HEK293 (cell line): ENCODE data around the gene RIT1.
A peak's percentile ranks its signal among the peaks of the same experiment; 100 is the strongest.

Source experiments
- BCL11A ChIP-seq: fragments of 450-650 bp; formaldehyde crosslinking; IDR thresholded peaks from 2 replicates; pipeline ENCODE4 v1.5.1; 2016; ENCODE audit warnings: low read depth, missing biosample characterization, missing genetic modification characterization
- CTCF ChIP-seq: fragments of 450-650 bp; formaldehyde crosslinking; IDR thresholded peaks from 2 replicates; pipeline ENCODE4 v1.5.1; 2016; ENCODE audit warnings: missing biosample characterization, missing genetic modification characterization
- GLIS2 ChIP-seq: fragments of 450-650 bp; formaldehyde crosslinking; IDR thresholded peaks from 2 replicates; pipeline ENCODE4 v1.5.1; 2016; ENCODE audit warnings: missing biosample characterization, missing genetic modification characterization
- SP2 ChIP-seq: fragments of 450-650 bp; formaldehyde crosslinking; IDR thresholded peaks from 2 replicates; pipeline ENCODE4 v1.5.1; 2016; ENCODE audit warnings: missing biosample characterization, missing genetic modification characterization
- ZBTB10 ChIP-seq: fragments of 450-650 bp; formaldehyde crosslinking; IDR thresholded peaks from 2 replicates; pipeline ENCODE4 v1.5.1; 2016; ENCODE audit warnings: missing biosample characterization, missing genetic modification characterization
- ZBTB11 ChIP-seq: fragments of 450-650 bp; formaldehyde crosslinking; conservative IDR thresholded peaks from 2 replicates; pipeline ENCODE4 v1.5.1; 2016; ENCODE audit warnings: low read depth, missing biosample characterization, missing genetic modification characterization
- ZFP41 ChIP-seq: fragments of 450-650 bp; formaldehyde crosslinking; IDR thresholded peaks from 2 replicates; pipeline ENCODE4 v1.5.1; 2016; ENCODE audit warnings: missing biosample characterization, missing genetic modification characterization, borderline replicate concordance
- ZFP69B ChIP-seq: fragments of 450-650 bp; formaldehyde crosslinking; IDR thresholded peaks from 2 replicates; pipeline ENCODE4 v1.5.1; 2016; ENCODE audit warnings: missing biosample characterization, missing genetic modification characterization
- ZNF10 ChIP-seq: fragments of 450-650 bp; formaldehyde crosslinking; IDR thresholded peaks from 2 replicates; pipeline ENCODE4 v1.5.1; 2017; ENCODE audit warnings: missing biosample characterization, missing genetic modification characterization
- ZNF114 ChIP-seq: fragments of 450-650 bp; formaldehyde crosslinking; IDR thresholded peaks from 2 replicates; pipeline ENCODE4 v1.5.0; 2017; ENCODE audit warnings: missing biosample characterization, missing genetic modification characterization
- ZNF140 ChIP-seq: fragments of 450-650 bp; formaldehyde crosslinking; IDR thresholded peaks from 2 replicates; pipeline ENCODE4 v1.5.1; 2016; ENCODE audit warnings: missing biosample characterization, missing genetic modification characterization
- ZNF174 ChIP-seq: fragments of 450-650 bp; formaldehyde crosslinking; IDR thresholded peaks from 2 replicates; pipeline ENCODE4 v1.5.0; 2017; ENCODE audit warnings: missing biosample characterization, mild to moderate bottlenecking, missing genetic modification characterization
- ZNF23 ChIP-seq: fragments of 450-650 bp; formaldehyde crosslinking; IDR thresholded peaks from 2 replicates; pipeline ENCODE4 v1.5.1; 2016; ENCODE audit warnings: missing biosample characterization, missing genetic modification characterization, borderline replicate concordance
- ZNF26 ChIP-seq: fragments of 450-650 bp; formaldehyde crosslinking; IDR thresholded peaks from 2 replicates; pipeline ENCODE4 v1.5.1; 2016; ENCODE audit warnings: missing biosample characterization, missing genetic modification characterization
- ZNF341 ChIP-seq: fragments of 450-650 bp; formaldehyde crosslinking; IDR thresholded peaks from 2 replicates; pipeline ENCODE4; 2016; ENCODE audit warnings: low read depth, missing biosample characterization, missing genetic modification characterization
- ZNF362 ChIP-seq: fragments of 450-650 bp; formaldehyde crosslinking; IDR thresholded peaks from 2 replicates; pipeline ENCODE4 v1.5.1; 2016; ENCODE audit warnings: missing biosample characterization, missing genetic modification characterization
- ZNF366 ChIP-seq: fragments of 450-650 bp; formaldehyde crosslinking; conservative IDR thresholded peaks from 2 replicates; pipeline ENCODE4 v1.5.1; 2016; ENCODE audit warnings: missing biosample characterization, missing genetic modification characterization
- ZNF416 ChIP-seq: fragments of 450-650 bp; formaldehyde crosslinking; IDR thresholded peaks from 2 replicates; pipeline ENCODE4 v1.5.1; 2016; ENCODE audit warnings: missing biosample characterization, missing genetic modification characterization
- ZNF423 ChIP-seq: fragments of 450-650 bp; formaldehyde crosslinking; IDR thresholded peaks from 2 replicates; pipeline ENCODE4 v1.5.1; 2016; ENCODE audit warnings: missing biosample characterization, missing genetic modification characterization
- ZNF692 ChIP-seq: fragments of 450-650 bp; formaldehyde crosslinking; IDR thresholded peaks from 2 replicates; pipeline ENCODE4 v1.5.1; 2016; ENCODE audit warnings: missing biosample characterization, missing genetic modification characterization
- ZSCAN18 ChIP-seq: fragments of 450-650 bp; formaldehyde crosslinking; IDR thresholded peaks from 2 replicates; pipeline ENCODE4 v1.5.1; 2016; ENCODE audit warnings: missing biosample characterization, missing genetic modification characterization
- ZSCAN5A ChIP-seq: fragments of 450-650 bp; formaldehyde crosslinking; IDR thresholded peaks from 2 replicates; pipeline ENCODE4 v1.5.1; 2016; ENCODE audit warnings: missing biosample characterization, missing genetic modification characterization

The RIT1 gene

GRCh38 chr1:155859881-155860871 lies 51.0 kb downstream of the RIT1 start (continued):
- TF ChIP-seq GLIS2 (peak; percentile 92), ZNF10 (0 out of 2 replicates have a peak, but pooled peaks have one; percentile 14), ZNF692 (tag by site-specific recombination) (peak; percentile 93), ZBTB11 (tag by site-specific recombination) (peak; percentile 61), ZNF23 (tag by site-specific recombination) (no peak), ZNF140 (no peak), ZNF362 (tag by site-specific recombination) (no peak), SP2 (tag by site-specific recombination) (peak; percentile 79), ZNF174 (tag by site-specific recombination) (no peak), ZNF114 (tag by site-specific recombination) (no peak), ZNF416 (tag by site-specific recombination) (no peak), ZNF26 (tag by site-specific recombination) (no peak), ZNF366 (peak; percentile 80), ZFP41 (no peak), BCL11A (peak; percentile 63; the same call in 1 of the 2 replicates), ZSCAN18 (0 out of 2 replicates have a peak, but pooled peaks have one; percentile 66), ZNF423 (tag by site-specific recombination) (0 out of 2 replicates have a peak, but pooled peaks have one; percentile 34), ZSCAN5A (tag by site-specific recombination) (peak; percentile 56; the same call in 1 of the 2 replicates), CTCF (tag by site-specific recombination) (no peak), ZBTB10 (tag by site-specific recombination) (peak; percentile 95), ZFP69B (tag by site-specific recombination) (peak; percentile 87), ZNF341 (tag by site-specific recombination) (0 out of 2 replicates have a peak, but pooled peaks have one; percentile 12)
